OCI-LY1 (cell line): Measurements from ENCODE around the gene MACROD2.

Source experiments
- CTCF ChIP-seq: fragments of 200-600 bp; sonication (generic), shearing (Covaris generic); IDR thresholded peaks from 2 replicates; pipeline ENCODE4 v1.5.1; 2017; ENCODE audit warnings: mild to moderate bottlenecking, antibody characterized with exemption, low read length, moderate library complexity, mixed read lengths
- EZH2 ChIP-seq: fragments of 200-600 bp; sonication (generic), shearing (Covaris generic); IDR thresholded peaks from 2 replicates; pipeline ENCODE4 v1.8.0; 2017; ENCODE audit warnings: borderline replicate concordance, mixed run types, mild to moderate bottlenecking, antibody characterized with exemption, low read length, moderate library complexity, mixed read lengths

DNA sequence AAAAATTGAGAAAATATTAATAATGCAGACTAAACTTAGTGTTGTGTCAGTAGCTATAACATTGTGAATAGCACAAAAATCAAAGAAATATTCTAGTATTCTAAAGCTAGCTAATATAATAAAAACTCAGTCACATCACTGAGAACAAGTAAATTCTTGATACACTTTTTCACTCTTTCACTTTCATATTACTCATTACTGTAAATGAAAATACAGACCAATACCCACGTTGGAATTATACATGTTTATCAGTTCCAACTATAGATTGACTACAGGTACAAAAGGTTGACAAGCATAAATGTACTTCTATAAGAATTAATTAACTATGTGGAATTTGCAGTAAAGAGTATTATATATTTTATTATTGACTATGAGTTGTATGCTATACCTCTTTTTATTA is 1385.5 kb downstream of the MACROD2 start:
- TF ChIP-seq CTCF (no peak), EZH2 (no peak)
